WTC11 (cell line): ENCODE measurements around the gene HDAC9. TPM values are rescaled to one million over a fixed set of nuclear protein-coding genes. Genes with fewer than 3 reads are reported as not detected.

Experiments
- ATAC-seq: fragments of 200-7000 bp; cut with Tn5 transposase; 2 replicates; pipeline ENCODE4 v1.10.0; 2021; ENCODE audit warnings: mild to moderate bottlenecking, moderate library complexity
- CTCF ChIA-PET: fragments of 300-600 bp; sonication (Branson Sonifier 250); formaldehyde crosslinking; loops from one replicate; lab custom pipeline; 2021; ENCODE audit warnings: antibody characterized with exemption; lab: Charles Lee
- POLR2A ChIA-PET: fragments of 350-600 bp; sonication (Branson Sonifier 250); formaldehyde crosslinking; loops from one replicate; lab custom pipeline; 2021; ENCODE audit warnings: antibody characterized with exemption; lab: Charles Lee
- DNase-seq: peaks from one replicate; pipeline ENCODE4 v3.0.0; 2021; ENCODE audit warnings: low spot score
- H3K27ac Mint-ChIP-seq: 2 replicates; pipeline ENCODE4 v1.8.0; 2021; ENCODE audit warnings: mixed read lengths
- H3K27me3 Mint-ChIP-seq: 2 replicates; pipeline ENCODE4 v1.8.0; 2021; ENCODE audit warnings: low read depth, mild to moderate bottlenecking, moderate library complexity, mixed read lengths
- H3K36me3 Mint-ChIP-seq: 2 replicates; pipeline ENCODE4 v1.8.0; 2021; ENCODE audit warnings: mixed read lengths
- H3K4me1 Mint-ChIP-seq: 2 replicates; pipeline ENCODE4 v1.8.0; 2022; ENCODE audit warnings: mixed read lengths
- H3K4me3 Mint-ChIP-seq: 2 replicates; pipeline ENCODE4 v1.8.0; 2021; ENCODE audit warnings: mild to moderate bottlenecking, moderate library complexity, mixed read lengths
- H3K9me3 Mint-ChIP-seq: 2 replicates; pipeline ENCODE4 v1.8.0; 2021; ENCODE audit warnings: mixed read lengths
- ETV6 ChIP-seq: sonication (generic); formaldehyde crosslinking; IDR thresholded peaks from 2 replicates; pipeline ENCODE4 v1.8.1; 2022; ENCODE audit warnings: mild to moderate bottlenecking, missing genetic modification reagents
- GABPB1 ChIP-seq: sonication (generic); formaldehyde crosslinking; IDR thresholded peaks from 2 replicates; pipeline ENCODE4 v1.8.1; 2023; ENCODE audit warnings: mild to moderate bottlenecking, missing genetic modification reagents
- IRF2 ChIP-seq: sonication (generic); formaldehyde crosslinking; IDR thresholded peaks from 2 replicates; pipeline ENCODE4 v1.8.0; 2022; ENCODE audit warnings: low read depth, missing genetic modification reagents, borderline replicate concordance
- KAT7 ChIP-seq: sonication (generic); formaldehyde crosslinking; IDR thresholded peaks from 2 replicates; pipeline ENCODE4 v1.8.1; 2023; ENCODE audit warnings: missing genetic modification reagents, mild to moderate bottlenecking, borderline replicate concordance
- MYBL2 ChIP-seq: sonication (generic); formaldehyde crosslinking; IDR thresholded peaks from 2 replicates; pipeline ENCODE4 v1.8.1; 2023; ENCODE audit warnings: mild to moderate bottlenecking, moderate library complexity, missing genetic modification reagents
- PRRX2 ChIP-seq: fragments of 250-450 bp; sonication (Bioruptor Pico); IDR thresholded peaks from 2 replicates; pipeline ENCODE4 v1.8.0; 2021; ENCODE audit warnings: mild to moderate bottlenecking
- RELA ChIP-seq: sonication (generic); formaldehyde crosslinking; IDR thresholded peaks from 2 replicates; pipeline ENCODE4 v1.8.1; 2022; ENCODE audit warnings: missing genetic modification reagents, mild to moderate bottlenecking, borderline replicate concordance
- ZNF121 ChIP-seq: sonication (generic); formaldehyde crosslinking; IDR thresholded peaks from 2 replicates; pipeline ENCODE4 v1.8.0; 2023; ENCODE audit warnings: missing genetic modification reagents
- ZNF138 ChIP-seq: sonication (generic); formaldehyde crosslinking; conservative IDR thresholded peaks from 2 replicates; pipeline ENCODE4 v1.8.1; 2022; ENCODE audit warnings: mild to moderate bottlenecking, moderate library complexity, missing genetic modification reagents
- ZNF219 ChIP-seq: sonication (generic); formaldehyde crosslinking; IDR thresholded peaks from 2 replicates; pipeline ENCODE4 v1.8.0; 2023; ENCODE audit warnings: missing genetic modification reagents, mild to moderate bottlenecking, borderline replicate concordance
- ZNF396 ChIP-seq: fragments of 250-450 bp; sonication (Bioruptor Pico); IDR thresholded peaks from 2 replicates; pipeline ENCODE4 v1.8.0; 2021; ENCODE audit warnings: mild to moderate bottlenecking, moderate library complexity, borderline replicate concordance
- total RNA-seq: library from RNA; stranded (reverse); gene quantifications from 3 replicates; pipeline ENCODE4 v1.2.3, GENCODE V29; 2021
- TF ChIP-seq, protein P1 (sequence below): sonication (generic); formaldehyde crosslinking; IDR thresholded peaks from 2 replicates; pipeline ENCODE4 v1.8.1; 2023; ENCODE audit warnings: mild to moderate bottlenecking, moderate library complexity, missing genetic modification reagents
- TF ChIP-seq, protein P2 (sequence below): sonication (generic); formaldehyde crosslinking; IDR thresholded peaks from 2 replicates; pipeline ENCODE4 v1.8.0; 2022; ENCODE audit warnings: mild to moderate bottlenecking, missing genetic modification reagents
- TF ChIP-seq, protein P3 (sequence below): fragments of 250-450 bp; sonication (Bioruptor Pico); IDR thresholded peaks from 2 replicates; pipeline ENCODE4 v2.1.2; 2022; ENCODE audit warnings: mild to moderate bottlenecking, moderate library complexity
- TF ChIP-seq, protein P4 (sequence below): fragments of 250-450 bp; sonication (Bioruptor Pico); conservative IDR thresholded peaks from 2 replicates; pipeline ENCODE4 v1.9.0; 2021; ENCODE audit warnings: mild to moderate bottlenecking
- TF ChIP-seq, protein P5 (sequence below): sonication (generic); formaldehyde crosslinking; IDR thresholded peaks from 2 replicates; pipeline ENCODE4 v1.8.1; 2022; ENCODE audit warnings: mild to moderate bottlenecking, moderate library complexity, missing genetic modification reagents
- TF ChIP-seq, protein P6 (sequence below): fragments of 250-450 bp; sonication (Bioruptor Pico); IDR thresholded peaks from 2 replicates; pipeline ENCODE4 v1.9.0; 2021; ENCODE audit warnings: mild to moderate bottlenecking, borderline replicate concordance
- TF ChIP-seq, protein P7 (sequence below): sonication (generic); formaldehyde crosslinking; conservative IDR thresholded peaks from 2 replicates; pipeline ENCODE4 v1.8.1; 2023; ENCODE audit warnings: mild to moderate bottlenecking, low read depth, missing genetic modification reagents, moderate library complexity

HDAC9 gene
- total RNA-seq, 1 experiment from 2014 or later: 18.8 TPM

DNA sequence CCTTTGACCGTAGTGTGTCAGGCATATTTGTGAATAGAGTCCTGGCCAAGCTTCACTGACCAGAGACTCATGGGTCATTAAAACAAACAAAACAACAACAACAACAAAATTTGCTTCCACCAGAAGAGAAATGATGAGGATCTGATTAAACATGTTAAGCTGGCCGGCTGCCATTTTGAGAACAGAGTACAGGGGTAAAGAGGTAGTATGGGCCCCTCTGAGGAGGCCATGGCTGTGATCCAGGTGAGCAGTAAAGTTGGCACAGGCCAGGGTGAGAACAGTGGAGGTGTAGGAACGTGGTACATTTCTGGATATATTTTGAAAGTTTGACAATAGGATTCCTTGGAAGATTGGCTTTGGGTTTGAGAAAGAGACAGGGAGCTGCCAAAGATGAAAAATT, 369.4 kb downstream of the HDAC9 start (continued):
- TF ChIP-seq RELA (CRISPR knock-in tag): no peak
- TF ChIP-seq, protein P1, sequence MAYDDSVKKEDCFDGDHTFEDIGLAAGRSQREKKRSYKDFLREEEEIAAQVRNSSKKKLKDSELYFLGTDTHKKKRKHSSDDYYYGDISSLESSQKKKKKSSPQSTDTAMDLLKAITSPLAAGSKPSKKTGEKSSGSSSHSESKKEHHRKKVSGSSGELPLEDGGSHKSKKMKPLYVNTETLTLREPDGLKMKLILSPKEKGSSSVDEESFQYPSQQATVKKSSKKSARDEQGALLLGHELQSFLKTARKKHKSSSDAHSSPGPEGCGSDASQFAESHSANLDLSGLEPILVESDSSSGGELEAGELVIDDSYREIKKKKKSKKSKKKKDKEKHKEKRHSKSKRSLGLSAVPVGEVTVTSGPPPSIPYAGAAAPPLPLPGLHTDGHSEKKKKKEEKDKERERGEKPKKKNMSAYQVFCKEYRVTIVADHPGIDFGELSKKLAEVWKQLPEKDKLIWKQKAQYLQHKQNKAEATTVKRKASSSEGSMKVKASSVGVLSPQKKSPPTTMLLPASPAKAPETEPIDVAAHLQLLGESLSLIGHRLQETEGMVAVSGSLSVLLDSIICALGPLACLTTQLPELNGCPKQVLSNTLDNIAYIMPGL: no peak
- TF ChIP-seq, protein P2, sequence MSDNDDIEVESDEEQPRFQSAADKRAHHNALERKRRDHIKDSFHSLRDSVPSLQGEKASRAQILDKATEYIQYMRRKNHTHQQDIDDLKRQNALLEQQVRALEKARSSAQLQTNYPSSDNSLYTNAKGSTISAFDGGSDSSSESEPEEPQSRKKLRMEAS (CRISPR knock-in tag): no peak

DNA sequence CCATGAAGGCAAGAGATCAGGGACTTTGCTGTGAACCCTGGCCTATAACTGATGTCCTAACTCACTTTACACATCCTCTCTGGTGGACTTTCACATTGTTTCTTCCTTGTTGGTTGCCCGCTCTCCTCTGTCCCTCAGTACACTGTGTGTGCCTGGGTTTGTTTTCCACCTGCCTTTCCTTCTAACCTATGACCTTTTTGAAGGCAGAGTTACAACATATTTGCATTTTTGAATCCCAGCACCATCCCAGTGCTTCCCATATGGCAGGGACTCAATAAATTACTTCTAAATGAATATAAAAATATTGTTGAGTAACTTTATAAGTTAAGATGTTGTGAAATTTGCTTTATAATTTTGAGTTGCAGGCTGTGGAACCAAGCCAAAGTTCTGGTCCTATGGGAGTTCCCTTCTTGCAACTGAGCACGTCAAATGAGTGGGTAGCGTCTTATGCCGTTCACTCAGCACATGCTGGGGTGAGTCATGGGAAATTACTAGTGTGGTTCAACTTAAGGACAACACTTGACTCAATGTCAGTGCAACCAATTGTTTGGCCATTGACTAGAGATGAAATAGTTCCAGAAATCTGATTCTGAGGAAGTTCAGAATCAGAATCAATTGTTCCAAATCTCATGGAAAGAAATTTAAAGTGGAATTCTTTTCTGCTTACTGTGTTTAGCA, 370.9 kb downstream of the HDAC9 start:
- Mint-ChIP-seq H3K9me3 (peaks cover 4% of the 10 kb centered on the region; the same call in 1 of the 2 replicates), H3K27me3 (no peaks in the 10 kb centered on the region), H3K4me3 (no peak overlapping the region), H3K4me1 (no peaks in the 10 kb centered on the region), H3K36me3 (no peaks in the 10 kb centered on the region), H3K27ac (no peak overlapping the region)
- ChIA-PET POLR2A (no interaction called here), CTCF (no interaction called here)
- no peak for ATAC-seq
- no peak for TF ChIP-seq IRF2 (CRISPR knock-in tag)
- TF ChIP-seq, protein P3, sequence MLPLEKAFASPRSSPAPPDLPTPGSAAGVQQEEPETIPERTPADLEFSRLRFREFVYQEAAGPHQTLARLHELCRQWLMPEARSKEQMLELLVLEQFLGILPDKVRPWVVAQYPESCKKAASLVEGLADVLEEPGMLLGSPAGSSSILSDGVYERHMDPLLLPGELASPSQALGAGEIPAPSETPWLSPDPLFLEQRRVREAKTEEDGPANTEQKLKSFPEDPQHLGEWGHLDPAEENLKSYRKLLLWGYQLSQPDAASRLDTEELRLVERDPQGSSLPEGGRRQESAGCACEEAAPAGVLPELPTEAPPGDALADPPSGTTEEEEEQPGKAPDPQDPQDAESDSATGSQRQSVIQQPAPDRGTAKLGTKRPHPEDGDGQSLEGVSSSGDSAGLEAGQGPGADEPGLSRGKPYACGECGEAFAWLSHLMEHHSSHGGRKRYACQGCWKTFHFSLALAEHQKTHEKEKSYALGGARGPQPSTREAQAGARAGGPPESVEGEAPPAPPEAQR (CRISPR knock-in tag): no peak
- no peak for TF ChIP-seq ZNF219 (CRISPR knock-in tag)
- TF ChIP-seq, protein P4, sequence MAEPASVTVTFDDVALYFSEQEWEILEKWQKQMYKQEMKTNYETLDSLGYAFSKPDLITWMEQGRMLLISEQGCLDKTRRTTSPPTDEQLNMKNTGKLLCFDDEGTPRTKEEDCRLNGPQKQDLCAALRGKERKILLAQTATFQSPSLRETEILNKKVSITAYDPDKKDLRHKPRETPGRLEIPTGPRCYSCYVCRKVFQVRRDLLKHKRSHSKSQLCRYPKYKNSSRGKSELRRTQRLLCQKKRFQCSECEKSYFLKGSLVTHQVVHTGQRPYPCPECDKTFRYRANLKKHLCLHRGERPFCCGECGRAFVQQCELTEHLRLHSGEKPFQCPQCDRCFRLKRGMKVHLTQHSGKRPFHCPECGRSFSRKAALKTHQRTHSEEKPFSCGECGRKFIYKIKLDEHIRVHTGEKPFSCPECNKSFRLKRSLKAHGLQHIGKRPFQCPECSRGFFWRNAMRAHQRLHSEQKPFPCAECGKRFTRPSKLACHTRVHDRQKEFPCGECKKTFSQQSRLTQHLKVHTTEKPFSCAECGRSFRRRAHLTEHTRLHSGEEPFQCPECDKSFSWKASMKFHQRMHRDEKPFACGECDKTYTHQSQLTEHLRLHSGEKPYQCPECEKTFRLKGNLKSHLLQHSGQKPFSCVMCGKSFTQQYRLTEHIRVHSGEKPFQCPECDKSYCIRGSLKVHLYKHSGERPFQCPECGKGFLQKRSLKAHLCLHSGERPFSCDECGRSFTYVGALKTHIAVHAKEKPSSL (CRISPR knock-in tag): no peak
- TF ChIP-seq GABPB1 (CRISPR knock-in tag): no peak
- no peak for TF ChIP-seq KAT7
- no peak for TF ChIP-seq PRRX2 (CRISPR knock-in tag)
- no peak for TF ChIP-seq MYBL2
- no peak for TF ChIP-seq ZNF396
- TF ChIP-seq, protein P5, sequence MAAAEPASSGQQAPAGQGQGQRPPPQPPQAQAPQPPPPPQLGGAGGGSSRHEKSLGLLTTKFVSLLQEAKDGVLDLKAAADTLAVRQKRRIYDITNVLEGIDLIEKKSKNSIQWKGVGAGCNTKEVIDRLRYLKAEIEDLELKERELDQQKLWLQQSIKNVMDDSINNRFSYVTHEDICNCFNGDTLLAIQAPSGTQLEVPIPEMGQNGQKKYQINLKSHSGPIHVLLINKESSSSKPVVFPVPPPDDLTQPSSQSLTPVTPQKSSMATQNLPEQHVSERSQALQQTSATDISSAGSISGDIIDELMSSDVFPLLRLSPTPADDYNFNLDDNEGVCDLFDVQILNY (CRISPR knock-in tag): no peak
- no peak for DNase-seq

DNA sequence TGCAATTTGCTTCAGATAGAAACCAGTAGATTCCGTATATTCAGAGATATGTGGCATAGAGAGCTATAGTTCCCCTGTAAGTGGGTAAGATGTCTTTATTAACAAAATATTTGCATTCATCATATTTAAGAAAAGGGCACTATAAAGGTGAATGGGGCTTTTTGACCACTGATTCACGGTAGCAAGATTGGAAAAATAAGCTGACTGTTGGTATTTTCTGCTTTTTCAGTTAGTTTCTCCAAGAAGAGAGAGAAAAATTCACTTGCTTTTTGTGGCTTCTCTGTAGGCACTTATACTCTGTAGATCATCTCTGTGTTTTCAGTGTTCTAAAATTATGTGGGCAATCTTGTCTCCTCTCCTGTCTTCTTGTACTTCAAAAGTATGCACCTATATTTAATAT, 376.8 kb downstream of the HDAC9 start:
- ChIA-PET CTCF (no interaction called here), POLR2A (no interaction called here)
- DNase-seq (no peak), ATAC-seq (no peak)
- Mint-ChIP-seq H3K27me3 (no peaks in the 10 kb centered on the region), H3K27ac (no peak overlapping the region), H3K36me3 (no peaks in the 10 kb centered on the region), H3K4me1 (no peaks in the 10 kb centered on the region), H3K9me3 (peaks cover 4% of the 10 kb centered on the region; the same call in 1 of the 2 replicates), H3K4me3 (no peak overlapping the region)
- no peak for TF ChIP-seq ETV6 (CRISPR knock-in tag)
- TF ChIP-seq ZNF121 (CRISPR knock-in tag): no peak
- TF ChIP-seq, protein P2 (CRISPR knock-in tag): no peak
- TF ChIP-seq, protein P6, sequence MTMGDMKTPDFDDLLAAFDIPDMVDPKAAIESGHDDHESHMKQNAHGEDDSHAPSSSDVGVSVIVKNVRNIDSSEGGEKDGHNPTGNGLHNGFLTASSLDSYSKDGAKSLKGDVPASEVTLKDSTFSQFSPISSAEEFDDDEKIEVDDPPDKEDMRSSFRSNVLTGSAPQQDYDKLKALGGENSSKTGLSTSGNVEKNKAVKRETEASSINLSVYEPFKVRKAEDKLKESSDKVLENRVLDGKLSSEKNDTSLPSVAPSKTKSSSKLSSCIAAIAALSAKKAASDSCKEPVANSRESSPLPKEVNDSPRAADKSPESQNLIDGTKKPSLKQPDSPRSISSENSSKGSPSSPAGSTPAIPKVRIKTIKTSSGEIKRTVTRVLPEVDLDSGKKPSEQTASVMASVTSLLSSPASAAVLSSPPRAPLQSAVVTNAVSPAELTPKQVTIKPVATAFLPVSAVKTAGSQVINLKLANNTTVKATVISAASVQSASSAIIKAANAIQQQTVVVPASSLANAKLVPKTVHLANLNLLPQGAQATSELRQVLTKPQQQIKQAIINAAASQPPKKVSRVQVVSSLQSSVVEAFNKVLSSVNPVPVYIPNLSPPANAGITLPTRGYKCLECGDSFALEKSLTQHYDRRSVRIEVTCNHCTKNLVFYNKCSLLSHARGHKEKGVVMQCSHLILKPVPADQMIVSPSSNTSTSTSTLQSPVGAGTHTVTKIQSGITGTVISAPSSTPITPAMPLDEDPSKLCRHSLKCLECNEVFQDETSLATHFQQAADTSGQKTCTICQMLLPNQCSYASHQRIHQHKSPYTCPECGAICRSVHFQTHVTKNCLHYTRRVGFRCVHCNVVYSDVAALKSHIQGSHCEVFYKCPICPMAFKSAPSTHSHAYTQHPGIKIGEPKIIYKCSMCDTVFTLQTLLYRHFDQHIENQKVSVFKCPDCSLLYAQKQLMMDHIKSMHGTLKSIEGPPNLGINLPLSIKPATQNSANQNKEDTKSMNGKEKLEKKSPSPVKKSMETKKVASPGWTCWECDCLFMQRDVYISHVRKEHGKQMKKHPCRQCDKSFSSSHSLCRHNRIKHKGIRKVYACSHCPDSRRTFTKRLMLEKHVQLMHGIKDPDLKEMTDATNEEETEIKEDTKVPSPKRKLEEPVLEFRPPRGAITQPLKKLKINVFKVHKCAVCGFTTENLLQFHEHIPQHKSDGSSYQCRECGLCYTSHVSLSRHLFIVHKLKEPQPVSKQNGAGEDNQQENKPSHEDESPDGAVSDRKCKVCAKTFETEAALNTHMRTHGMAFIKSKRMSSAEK (CRISPR knock-in tag): no peak
- TF ChIP-seq, protein P7, sequence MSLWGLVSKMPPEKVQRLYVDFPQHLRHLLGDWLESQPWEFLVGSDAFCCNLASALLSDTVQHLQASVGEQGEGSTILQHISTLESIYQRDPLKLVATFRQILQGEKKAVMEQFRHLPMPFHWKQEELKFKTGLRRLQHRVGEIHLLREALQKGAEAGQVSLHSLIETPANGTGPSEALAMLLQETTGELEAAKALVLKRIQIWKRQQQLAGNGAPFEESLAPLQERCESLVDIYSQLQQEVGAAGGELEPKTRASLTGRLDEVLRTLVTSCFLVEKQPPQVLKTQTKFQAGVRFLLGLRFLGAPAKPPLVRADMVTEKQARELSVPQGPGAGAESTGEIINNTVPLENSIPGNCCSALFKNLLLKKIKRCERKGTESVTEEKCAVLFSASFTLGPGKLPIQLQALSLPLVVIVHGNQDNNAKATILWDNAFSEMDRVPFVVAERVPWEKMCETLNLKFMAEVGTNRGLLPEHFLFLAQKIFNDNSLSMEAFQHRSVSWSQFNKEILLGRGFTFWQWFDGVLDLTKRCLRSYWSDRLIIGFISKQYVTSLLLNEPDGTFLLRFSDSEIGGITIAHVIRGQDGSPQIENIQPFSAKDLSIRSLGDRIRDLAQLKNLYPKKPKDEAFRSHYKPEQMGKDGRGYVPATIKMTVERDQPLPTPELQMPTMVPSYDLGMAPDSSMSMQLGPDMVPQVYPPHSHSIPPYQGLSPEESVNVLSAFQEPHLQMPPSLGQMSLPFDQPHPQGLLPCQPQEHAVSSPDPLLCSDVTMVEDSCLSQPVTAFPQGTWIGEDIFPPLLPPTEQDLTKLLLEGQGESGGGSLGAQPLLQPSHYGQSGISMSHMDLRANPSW: no peak
- TF ChIP-seq ZNF138 (CRISPR knock-in tag): no peak
- no peak for TF ChIP-seq GABPB1 (CRISPR knock-in tag)
